Measurements from ENCODE around the gene AJM1.

DNA sequence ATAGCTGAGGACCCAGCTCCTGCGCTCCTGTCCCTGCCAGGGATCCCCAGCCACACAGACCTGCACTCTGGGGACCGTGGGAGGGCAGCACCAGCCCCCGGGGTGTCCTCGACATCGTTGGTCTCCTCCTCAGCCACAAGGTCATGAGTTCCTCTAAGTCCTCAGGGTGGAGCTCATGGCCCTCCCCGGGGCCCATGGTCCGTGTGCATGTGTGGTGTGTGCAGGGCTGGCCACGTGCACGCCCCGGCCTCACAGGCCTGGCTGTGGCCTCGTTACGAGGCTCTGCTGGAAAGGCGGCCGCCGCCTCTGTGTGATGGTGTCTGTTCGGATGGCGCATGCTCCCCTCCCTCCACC is 16.1 kb upstream of the AJM1 start:
- TF ChIP-seq, protein P1, sequence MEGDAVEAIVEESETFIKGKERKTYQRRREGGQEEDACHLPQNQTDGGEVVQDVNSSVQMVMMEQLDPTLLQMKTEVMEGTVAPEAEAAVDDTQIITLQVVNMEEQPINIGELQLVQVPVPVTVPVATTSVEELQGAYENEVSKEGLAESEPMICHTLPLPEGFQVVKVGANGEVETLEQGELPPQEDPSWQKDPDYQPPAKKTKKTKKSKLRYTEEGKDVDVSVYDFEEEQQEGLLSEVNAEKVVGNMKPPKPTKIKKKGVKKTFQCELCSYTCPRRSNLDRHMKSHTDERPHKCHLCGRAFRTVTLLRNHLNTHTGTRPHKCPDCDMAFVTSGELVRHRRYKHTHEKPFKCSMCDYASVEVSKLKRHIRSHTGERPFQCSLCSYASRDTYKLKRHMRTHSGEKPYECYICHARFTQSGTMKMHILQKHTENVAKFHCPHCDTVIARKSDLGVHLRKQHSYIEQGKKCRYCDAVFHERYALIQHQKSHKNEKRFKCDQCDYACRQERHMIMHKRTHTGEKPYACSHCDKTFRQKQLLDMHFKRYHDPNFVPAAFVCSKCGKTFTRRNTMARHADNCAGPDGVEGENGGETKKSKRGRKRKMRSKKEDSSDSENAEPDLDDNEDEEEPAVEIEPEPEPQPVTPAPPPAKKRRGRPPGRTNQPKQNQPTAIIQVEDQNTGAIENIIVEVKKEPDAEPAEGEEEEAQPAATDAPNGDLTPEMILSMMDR (IDR thresholded peaks at IDR 0.05 in 2 of 3, conservative IDR thresholded peaks at IDR 0.05 in 1 of 3; ENCODE audit: borderline replicate concordance in 1 of 3, insufficient read depth in 1 of 3, low read depth in 2 of 3, low read length in 2 of 3) = no peak
- TF ChIP-seq POLR2AphosphoS5 (IDR thresholded peaks at IDR 0.05; ENCODE audit: low read depth, low read length) = no peak
- TF ChIP-seq CBX3 (IDR thresholded peaks at IDR 0.05; ENCODE audit: low read depth) = no peak
- TF ChIP-seq REST (IDR thresholded peaks at IDR 0.05; ENCODE audit: low read depth) = no peak
- TF ChIP-seq FOSL1 (IDR thresholded peaks at IDR 0.05; ENCODE audit: low read depth) = no peak
- no peak for TF ChIP-seq RAD21 (IDR thresholded peaks at IDR 0.05; ENCODE audit: low read depth)
- no peak for TF ChIP-seq EZH2phosphoT487 (IDR thresholded peaks at IDR 0.05; ENCODE audit: borderline replicate concordance)
- no peak for TF ChIP-seq POLR2A (IDR thresholded peaks at IDR 0.05; ENCODE audit: borderline replicate concordance, extremely low read depth, insufficient read depth, insufficient read length)
- TF ChIP-seq ZFX (IDR thresholded peaks at IDR 0.05) = no peak
